Nucleus accumbens (tissue), 56 donors: ENCODE measurements around the gene ALDH1A3.

Experiments
- DNase-seq, 56 donors: peaks; one replicate each; lab custom pipeline; 2025; lab: John Stamatoyannopoulos, UW

ALDH1A3 gene

DNA sequence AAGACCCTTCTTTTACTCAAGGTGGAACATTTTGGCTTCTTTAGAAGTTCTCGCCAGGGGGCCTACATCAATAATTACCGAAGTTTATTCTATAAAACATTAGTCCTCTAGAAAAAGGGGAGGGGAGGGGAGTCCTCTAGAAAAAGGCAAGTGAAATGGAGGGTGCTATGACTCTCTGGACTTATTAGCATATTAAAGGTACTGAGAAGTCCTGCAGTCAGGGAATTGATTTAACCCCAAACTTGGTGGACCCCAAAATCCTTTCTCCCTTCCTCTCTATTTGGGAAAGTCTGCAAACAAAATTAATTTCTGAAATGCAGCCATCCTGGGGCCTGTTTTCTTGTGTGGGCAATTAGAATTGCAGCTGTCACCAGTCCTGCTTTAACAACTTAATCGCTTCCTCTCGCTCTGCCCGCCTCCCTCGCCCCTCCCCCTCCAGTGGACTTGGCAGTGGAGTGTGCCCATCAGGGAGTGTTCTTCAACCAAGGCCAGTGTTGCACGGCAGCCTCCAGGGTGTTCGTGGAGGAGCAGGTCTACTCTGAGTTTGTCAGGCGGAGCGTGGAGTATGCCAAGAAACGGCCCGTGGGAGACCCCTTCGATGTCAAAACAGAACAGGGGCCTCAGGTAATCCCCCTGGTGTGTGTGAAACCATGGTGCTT lies 20.6 kb downstream of the ALDH1A3 start:
- no peak for DNase-seq

- DNase-seq: no peak
Observed at GRCh38 chr15:100900795-100901169, 21.2 kb downstream of the ALDH1A3 start.

GRCh38 chr15:100901296-100901695 lies 21.7 kb downstream of the ALDH1A3 start:
- DNase-seq: no peak

DNA sequence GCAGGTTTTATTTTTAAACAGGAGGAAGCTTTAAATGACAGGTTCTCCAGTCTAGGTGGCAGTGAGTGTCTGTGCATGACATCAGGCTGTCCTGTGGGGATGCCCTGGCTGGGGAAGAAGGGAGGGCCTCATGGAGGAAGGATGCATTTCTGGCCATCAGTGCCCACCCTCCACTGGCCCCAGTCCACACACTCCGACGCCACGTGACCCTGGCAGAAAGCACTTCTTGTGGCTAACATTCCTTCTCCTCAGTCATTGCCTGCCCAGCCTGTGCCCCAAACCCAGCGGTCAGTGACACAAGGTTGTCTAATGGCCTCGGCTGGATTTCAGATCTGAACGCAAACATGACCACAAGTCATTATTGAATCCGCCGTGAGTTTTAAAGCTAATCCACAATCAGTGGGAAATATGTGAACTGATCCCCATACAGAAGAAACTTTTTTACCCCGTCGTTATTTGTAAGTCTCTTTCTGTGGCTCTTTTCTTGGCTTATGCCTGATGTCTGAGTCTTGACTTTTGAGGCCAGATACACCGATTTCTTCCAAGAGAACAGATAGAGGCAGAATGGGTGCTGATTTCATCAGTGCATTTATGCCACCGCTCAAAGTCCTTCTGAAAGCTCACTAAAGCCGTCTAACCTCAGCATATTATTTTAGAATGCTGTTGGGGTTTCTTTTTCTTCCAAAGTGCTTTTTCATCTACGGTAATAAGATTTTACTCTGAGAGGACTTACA lies 22.2 kb downstream of the ALDH1A3 start:
- no peak for DNase-seq

- peak in 3 of 56 donors; percentile 10 to 27 (median 16) for DNase-seq
Observed at GRCh38 chr15:100902436-100903167, 23.0 kb downstream of the ALDH1A3 start.

DNA sequence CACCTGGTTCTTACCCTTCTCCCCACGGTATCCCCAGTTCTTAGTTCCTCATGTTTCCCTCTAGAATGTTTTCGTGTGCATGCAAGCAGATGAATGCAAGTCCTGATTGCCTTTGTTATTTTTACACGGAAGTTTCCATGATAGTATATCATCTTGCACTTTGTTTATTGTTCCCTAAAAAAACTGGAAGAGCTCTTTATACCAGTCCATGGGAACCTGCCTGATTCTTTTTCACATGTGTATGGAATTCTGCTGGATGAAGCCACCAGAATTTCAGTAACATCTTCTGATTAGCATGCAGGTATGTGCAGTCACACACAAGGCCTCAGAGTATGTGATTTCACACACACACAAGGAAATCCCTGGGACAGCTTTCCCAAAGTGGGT lies 23.5 kb downstream of the ALDH1A3 start:
- no peak for DNase-seq

GRCh38 chr15:100905850-100906249 lies 26.2 kb downstream of the ALDH1A3 start:
- no peak for DNase-seq

- no peak for DNase-seq
Observed at GRCh38 chr15:100908466-100908865, 28.8 kb downstream of the ALDH1A3 start.

- no peak for DNase-seq
Observed at GRCh38 chr15:100909565-100909964, 29.9 kb downstream of the ALDH1A3 start.

DNA sequence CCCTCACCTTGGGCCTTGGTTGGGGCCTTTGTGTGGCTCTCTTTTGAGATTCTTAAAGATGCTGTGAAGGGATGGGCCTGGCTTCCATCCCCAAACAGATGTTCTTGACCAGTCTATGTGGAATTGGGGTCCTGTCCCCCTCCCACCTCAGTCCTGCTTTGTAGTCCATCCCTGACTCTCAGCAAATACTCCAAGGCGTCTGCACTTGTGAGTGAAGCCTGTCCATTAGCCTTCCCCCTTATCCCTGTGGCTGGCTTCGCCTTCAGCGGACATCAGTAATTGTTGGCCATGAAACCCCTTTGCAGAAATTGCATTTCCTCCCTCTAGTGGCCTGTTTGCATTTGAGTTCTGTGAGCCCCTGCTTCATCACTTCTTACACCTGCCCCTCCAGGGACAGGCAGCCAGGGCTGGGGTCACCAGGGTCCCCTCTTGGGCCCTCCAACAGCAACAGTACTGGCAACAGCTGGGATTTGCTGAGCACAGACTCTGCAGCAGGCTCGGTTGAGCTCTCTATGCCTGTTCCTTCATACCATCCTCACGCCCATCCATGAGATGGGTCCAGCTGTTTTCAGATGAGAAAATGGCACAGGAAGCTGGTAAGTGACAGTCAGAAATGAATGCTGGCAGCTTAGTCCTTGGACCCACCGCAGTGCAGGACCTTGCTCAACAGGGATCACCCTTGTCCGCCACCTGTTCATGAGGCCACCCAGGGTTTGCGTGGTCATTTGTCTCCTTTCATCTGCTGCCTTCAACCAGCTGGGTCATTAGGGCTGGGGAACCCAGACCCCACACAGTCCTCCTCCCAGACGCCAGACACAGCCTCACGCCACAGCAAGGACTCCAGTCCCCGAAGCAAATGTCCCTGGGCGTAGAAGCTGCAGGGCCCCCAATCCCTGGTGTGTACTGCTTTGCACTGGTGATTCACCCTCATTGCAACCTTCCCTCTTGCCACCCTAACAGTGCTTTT lies 30.6 kb downstream of the ALDH1A3 start:
- DNase-seq: no peak

DNA sequence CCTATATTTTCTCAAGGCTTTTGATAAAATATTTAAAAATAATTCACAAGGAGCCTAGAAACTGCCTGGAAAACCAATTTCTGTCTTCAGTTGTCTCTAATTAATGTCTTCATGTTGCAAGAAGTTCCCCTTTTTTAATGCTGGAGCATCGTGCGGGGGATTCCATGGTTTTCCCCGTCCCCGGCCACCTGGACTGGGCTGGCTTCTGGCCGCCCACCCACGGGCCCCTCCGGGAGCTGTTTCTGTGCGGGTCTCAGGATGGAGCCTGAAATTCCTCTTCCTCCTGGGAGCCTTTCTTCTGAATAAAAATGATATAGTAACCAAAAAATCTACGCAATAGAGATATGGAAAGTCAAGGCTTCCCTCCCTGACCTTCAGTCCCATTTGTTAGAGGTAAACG lies 31.5 kb downstream of the ALDH1A3 start:
- DNase-seq: no peak

GRCh38 chr15:100913961-100914360 lies 34.3 kb downstream of the ALDH1A3 start:
- DNase-seq: no peak

DNA sequence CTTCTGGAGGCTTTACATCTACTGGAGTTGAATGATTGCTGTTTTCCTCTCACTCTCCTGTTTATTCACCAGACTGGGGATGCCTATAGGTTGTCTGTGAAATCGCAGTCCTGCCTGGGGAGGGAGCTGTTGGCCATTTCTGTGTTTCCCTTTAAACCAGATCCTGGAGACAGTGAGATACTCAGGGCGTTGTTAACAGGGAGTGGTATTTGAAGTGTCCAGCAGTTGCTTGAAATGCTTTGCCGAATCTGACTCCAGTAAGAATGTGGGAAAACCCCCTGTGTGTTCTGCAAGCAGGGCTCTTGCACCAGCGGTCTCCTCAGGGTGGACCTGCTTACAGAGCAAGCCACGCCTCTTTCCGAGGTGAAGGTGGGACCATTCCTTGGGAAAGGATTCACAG lies 35.2 kb downstream of the ALDH1A3 start:
- no peak for DNase-seq

- DNase-seq: peak in 24 of 56 donors; percentile 8 to 69 (median 22)
Observed at GRCh38 chr15:100918034-100918689, 38.5 kb downstream of the ALDH1A3 start.

DNA sequence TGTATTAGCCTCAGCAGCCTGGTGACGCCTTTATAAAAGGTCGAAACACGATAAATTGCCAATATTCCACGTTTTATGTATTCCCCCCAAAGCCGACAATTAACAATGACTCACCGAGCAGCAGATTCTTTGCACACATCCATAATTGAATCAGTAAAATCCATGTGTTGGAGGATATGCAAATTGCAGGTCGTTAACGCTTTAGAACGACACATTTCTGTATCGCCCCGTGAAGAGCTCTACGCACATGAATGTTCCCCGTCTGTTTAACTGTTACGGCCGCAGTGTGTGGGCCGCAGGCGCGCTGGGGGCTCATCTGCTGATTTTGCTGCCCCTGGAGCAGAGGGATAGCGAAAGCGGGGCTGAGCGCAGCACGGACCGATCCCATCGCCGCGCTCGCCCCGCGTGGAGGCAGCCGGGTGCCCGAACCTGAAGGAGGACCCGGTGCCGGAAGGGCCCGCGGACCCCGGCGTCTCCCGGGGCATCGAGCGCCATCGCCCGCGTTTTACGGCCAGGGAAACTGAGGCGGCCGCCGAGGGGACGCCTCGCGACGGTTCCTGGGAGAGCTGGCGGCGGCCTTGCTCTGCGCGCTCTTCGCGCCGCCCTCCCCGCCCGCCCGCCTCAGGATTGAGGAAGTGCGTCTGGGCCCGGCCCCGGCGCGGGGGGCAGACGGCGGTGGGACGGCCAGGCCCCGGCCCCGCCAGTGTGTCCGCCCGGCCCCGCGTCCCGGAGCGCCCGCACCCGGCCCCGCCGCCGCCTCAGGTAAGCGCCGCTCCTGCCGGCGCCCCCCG lies 39.3 kb downstream of the ALDH1A3 start, which contains the start of gene LRRK1:
LRRK1 (plus strand) TSS at position 668 of the 791 bp plus-strand sequence. CDS start 5,276 bp downstream, outside the sequence.
- DNase-seq: peak in 2 of 56 donors; percentile 24 to 27

GRCh38 chr15:100919481-100920405 lies 40.1 kb downstream of the ALDH1A3 start:
- DNase-seq: no peak

DNA sequence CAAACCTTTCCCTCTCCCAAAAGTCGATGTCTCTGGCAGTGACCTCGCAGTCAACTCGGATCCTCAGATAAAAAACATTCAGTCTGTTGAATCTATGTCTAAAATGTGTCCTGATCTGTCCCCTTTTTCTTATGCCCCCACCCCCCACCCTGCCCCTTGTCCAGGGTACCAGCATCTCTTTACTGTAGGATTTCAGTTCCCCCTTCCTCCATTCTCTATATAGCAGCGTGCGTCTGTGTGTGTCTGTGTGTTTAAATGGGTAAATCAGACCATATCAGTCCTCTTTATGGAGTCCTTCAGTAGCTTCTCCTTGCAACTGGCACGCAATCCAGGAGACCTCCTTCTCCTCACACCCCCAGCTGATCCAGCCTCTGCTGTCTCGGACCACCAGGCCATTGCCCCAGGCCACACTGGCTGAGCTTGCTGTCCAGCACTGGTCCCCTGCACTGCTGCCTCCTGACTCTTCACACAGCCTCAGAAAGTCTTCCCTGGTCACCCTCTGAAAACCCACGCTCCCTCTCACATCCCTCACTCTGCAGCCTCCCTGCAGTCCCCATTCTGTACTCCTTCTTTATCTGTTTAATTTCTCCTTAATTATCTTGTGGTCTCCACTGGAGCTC lies 41.0 kb downstream of the ALDH1A3 start:
- no peak for DNase-seq
